Trophoblast cell (in vitro differentiated cells and primary cell): ENCODE data around the gene MDH1.

ENCODE experiments used
- DNase-seq, 2 donors: peaks; one replicate each; pipeline ENCODE4 v3.0.0-alpha.2; 2016
- H2AFZ ChIP-seq: 2 replicates; pipeline ENCODE4 v1.6.1; 2013; ENCODE audit warnings: low read length, moderate library complexity, mild to moderate bottlenecking; ENCODE audit not compliant: insufficient read depth, poor library complexity
- H2AK5ac ChIP-seq: 2 replicates; pipeline ENCODE4 v1.6.1; 2013; ENCODE audit warnings: mild to moderate bottlenecking, low read length
- H2BK120ac ChIP-seq: 2 replicates; pipeline ENCODE4 v1.6.1; 2013; ENCODE audit warnings: low read length, mild to moderate bottlenecking, moderate library complexity; ENCODE audit not compliant: insufficient read depth, poor library complexity
- H2BK12ac ChIP-seq: 2 replicates; pipeline ENCODE4 v1.6.1; 2013; ENCODE audit warnings: mild to moderate bottlenecking, low read length, moderate library complexity
- H2BK5ac ChIP-seq: 2 replicates; pipeline ENCODE4 v1.6.1; 2013; ENCODE audit warnings: low read length, low read depth, moderate library complexity, mild to moderate bottlenecking; ENCODE audit not compliant: poor library complexity
- H3K14ac ChIP-seq: 2 replicates; pipeline ENCODE4 v1.6.1; 2013; ENCODE audit warnings: mild to moderate bottlenecking, low read length
- H3K18ac ChIP-seq: 2 replicates; pipeline ENCODE4 v1.6.1; 2013; ENCODE audit warnings: mild to moderate bottlenecking, low read length
- H3K23ac ChIP-seq: 2 replicates; pipeline ENCODE4 v1.6.1; 2013; ENCODE audit warnings: low read length
- H3K27ac ChIP-seq: 2 replicates; pipeline ENCODE4 v1.5.1; 2013; ENCODE audit warnings: low read depth, mild to moderate bottlenecking, inconsistent platforms, low read length, moderate library complexity
- H3K27me3 ChIP-seq: 2 replicates; pipeline ENCODE4 v1.6.1; 2013; ENCODE audit warnings: inconsistent platforms, mild to moderate bottlenecking, low read length, moderate library complexity; ENCODE audit not compliant: insufficient read depth
- H3K36me3 ChIP-seq, 2 experiments: 1 replicate in 1 of 2; 2 replicates in 1 of 2; pipeline ENCODE4 v1.6.1; 2013; ENCODE audit warnings: low read length in 2 of 2, mild to moderate bottlenecking in 2 of 2, moderate library complexity in 1 of 2; ENCODE audit not compliant: insufficient read depth in 2 of 2, control insufficient read depth in 1 of 2
- H3K4ac ChIP-seq: 2 replicates; pipeline ENCODE4 v1.6.1; 2013; ENCODE audit warnings: low read depth, mild to moderate bottlenecking, low read length, moderate library complexity
- H3K4me1 ChIP-seq, 2 experiments: 1 replicate in 1 of 2; 2 replicates in 1 of 2; pipeline ENCODE4 v1.6.1; 2013; ENCODE audit warnings: low read length in 2 of 2, mild to moderate bottlenecking in 2 of 2, moderate library complexity in 1 of 2; ENCODE audit not compliant: insufficient read depth in 2 of 2, control insufficient read depth in 1 of 2
- H3K4me2 ChIP-seq: 2 replicates; pipeline ENCODE4 v1.6.1; 2013; ENCODE audit warnings: inconsistent platforms, mild to moderate bottlenecking, low read length, moderate library complexity
- H3K4me3 ChIP-seq: 2 replicates; pipeline ENCODE4 v1.5.1; 2013; ENCODE audit warnings: mild to moderate bottlenecking, low read depth, low read length, inconsistent platforms
- H3K79me1 ChIP-seq: one replicate; pipeline ENCODE4 v1.6.1; 2013; ENCODE audit warnings: low read length
- H3K79me2 ChIP-seq: 2 replicates; pipeline ENCODE4 v1.6.1; 2013; ENCODE audit warnings: low read length, mild to moderate bottlenecking; ENCODE audit not compliant: control insufficient read depth, insufficient read depth, poor library complexity
- H3K9ac ChIP-seq: 2 replicates; pipeline ENCODE4 v1.6.1; 2013; ENCODE audit warnings: mild to moderate bottlenecking, low read length
- H3K9me3 ChIP-seq: 2 replicates; pipeline ENCODE4 v1.6.1; 2013; ENCODE audit warnings: low read depth, mild to moderate bottlenecking, control low read depth, inconsistent platforms, low read length; ENCODE audit not compliant: insufficient read depth
- H4K12ac ChIP-seq: 2 replicates; pipeline ENCODE4 v1.6.1; 2013; ENCODE audit warnings: low read depth, mild to moderate bottlenecking, low read length, moderate library complexity
- H4K8ac ChIP-seq: 2 replicates; pipeline ENCODE4 v1.6.1; 2013; ENCODE audit warnings: low read depth, mild to moderate bottlenecking, low read length, moderate library complexity
- H4K91ac ChIP-seq: one replicate; pipeline ENCODE4 v1.6.1; 2013; ENCODE audit warnings: low read depth, mild to moderate bottlenecking, low read length, moderate library complexity
- WGBS: extraction: QIAGEN DNeasy Blood & Tissue Kit; methylation state at CpG from one replicate; pipeline ENCODE4 v1.1.7; 2013; ENCODE audit warnings: missing lambda C conversion rate; ENCODE audit not compliant: insufficient read length, insufficient coverage; ENCODE audit errors: extremely low coverage; 5-methylcytosine and 5-hydroxymethylcytosine counted together

The MDH1 gene

DNA sequence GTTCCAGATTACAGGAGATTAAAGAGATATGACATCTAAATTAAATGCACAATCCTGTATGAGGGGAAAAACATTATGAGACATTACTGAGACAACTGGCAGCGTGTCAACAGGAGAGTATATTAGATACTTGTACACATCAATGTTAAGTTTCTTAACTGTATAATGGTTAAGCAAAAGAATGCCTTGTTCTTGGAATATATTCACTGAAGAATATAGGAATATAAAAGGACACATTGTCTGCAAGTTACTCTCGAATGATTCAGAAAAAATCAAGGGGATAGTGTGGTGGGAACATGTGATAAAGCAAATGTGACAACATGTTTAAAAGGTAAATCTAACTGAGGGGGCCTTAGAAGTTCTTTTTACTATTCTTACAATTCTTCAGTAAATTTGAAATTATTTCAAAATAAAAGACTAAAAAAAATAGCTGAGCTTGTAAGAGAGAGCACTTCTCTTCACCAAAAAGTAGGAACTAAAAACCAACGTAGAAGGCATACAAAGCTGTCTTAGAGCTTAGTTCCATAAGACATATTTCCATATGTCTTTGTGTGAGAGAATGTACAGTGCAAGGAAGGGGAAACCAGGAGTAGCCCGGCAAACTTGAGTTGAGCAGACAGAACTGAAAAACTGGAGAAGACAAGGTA lies 8.0 kb upstream of the MDH1 start:
- H4K8ac ChIP-seq = no peak overlapping the region
- no peaks in the 10 kb centered on the region for H3K9me3 ChIP-seq
- H2BK5ac ChIP-seq = no peak overlapping the region

DNA sequence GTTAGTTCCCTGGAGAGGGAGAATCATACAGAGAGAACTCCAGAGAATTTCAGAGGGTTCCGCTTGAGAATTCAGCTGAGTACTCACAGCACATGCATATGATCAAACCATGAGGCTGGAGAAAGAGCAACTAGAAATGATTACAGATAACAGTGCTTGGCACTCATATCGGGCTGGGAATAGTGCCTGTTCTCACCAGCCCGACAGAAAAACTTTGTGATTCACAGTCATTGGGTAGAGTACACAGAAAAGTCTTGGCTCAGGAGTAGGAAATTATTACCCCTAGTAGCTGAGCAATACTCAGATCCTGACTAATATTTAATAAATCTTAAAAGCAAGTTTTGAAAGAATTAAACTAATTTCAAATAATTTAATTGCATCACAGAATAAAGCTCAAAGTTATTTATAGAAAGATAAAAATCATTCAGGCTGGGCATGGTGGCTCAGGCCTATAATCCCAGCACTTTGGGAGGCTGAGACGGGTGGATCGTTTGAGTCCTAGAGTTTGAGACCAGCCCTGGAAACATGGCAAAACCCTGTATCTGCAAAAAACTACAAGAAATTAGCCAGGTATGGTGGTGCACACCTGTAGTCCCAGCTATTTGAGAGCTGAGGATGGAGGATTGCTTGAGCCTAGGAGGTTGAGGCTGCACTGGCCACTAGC lies 7.3 kb upstream of the MDH1 start:
- Histone ChIP-seq H3K4ac (no peak overlapping the region), H2AFZ (no peak overlapping the region), H4K8ac (no peak overlapping the region), H3K79me1 (no peaks in the 10 kb centered on the region), H2BK120ac (no peak overlapping the region), H4K12ac (no peak overlapping the region), H3K4me1 (no peaks in the 10 kb centered on the region), H2AK5ac (no peak overlapping the region), H4K91ac (no peak overlapping the region), H3K18ac (no peak overlapping the region), H3K27ac (no peak overlapping the region), H3K4me2 (no peak overlapping the region), H3K9me3 (no peaks in the 10 kb centered on the region), H3K23ac (no peak overlapping the region), H3K27me3 (no peaks in the 10 kb centered on the region), H3K36me3 (no peaks in the 10 kb centered on the region), H3K14ac (no peak overlapping the region), H2BK12ac (no peak overlapping the region), H3K4me3 (no peak overlapping the region), H2BK5ac (no peak overlapping the region), H3K79me2 (no peaks in the 10 kb centered on the region), H3K9ac (no peak overlapping the region)
- no CpG with 5 or more reads among the region's 5 CpGs for WGBS
- no peak for DNase-seq

More for the DNA sequence above, 8.0 kb upstream of the MDH1 start:
- no peak overlapping the region for H2BK12ac ChIP-seq
- no peak overlapping the region for H3K23ac ChIP-seq
- H3K79me2 ChIP-seq = no peaks in the 10 kb centered on the region
- no peak overlapping the region for H4K91ac ChIP-seq
- H3K9ac ChIP-seq = no peak overlapping the region
- H3K36me3 ChIP-seq = no peaks in the 10 kb centered on the region
- WGBS = no CpG with 5 or more reads among the region's 4 CpGs
- no peaks in the 10 kb centered on the region for H3K79me1 ChIP-seq
- no peak overlapping the region for H3K4me2 ChIP-seq
- H3K14ac ChIP-seq = no peak overlapping the region
- no peak overlapping the region for H2AK5ac ChIP-seq
- no peak overlapping the region for H3K4me3 ChIP-seq
- H3K4me1 ChIP-seq = no peaks in the 10 kb centered on the region
- no peaks in the 10 kb centered on the region for H3K27me3 ChIP-seq
- no peak overlapping the region for H3K4ac ChIP-seq
- H2BK120ac ChIP-seq = no peak overlapping the region
- no peak overlapping the region for H4K12ac ChIP-seq
- no peak overlapping the region for H2AFZ ChIP-seq
- DNase-seq = no peak
- H3K27ac ChIP-seq = no peak overlapping the region
- no peak overlapping the region for H3K18ac ChIP-seq

DNA sequence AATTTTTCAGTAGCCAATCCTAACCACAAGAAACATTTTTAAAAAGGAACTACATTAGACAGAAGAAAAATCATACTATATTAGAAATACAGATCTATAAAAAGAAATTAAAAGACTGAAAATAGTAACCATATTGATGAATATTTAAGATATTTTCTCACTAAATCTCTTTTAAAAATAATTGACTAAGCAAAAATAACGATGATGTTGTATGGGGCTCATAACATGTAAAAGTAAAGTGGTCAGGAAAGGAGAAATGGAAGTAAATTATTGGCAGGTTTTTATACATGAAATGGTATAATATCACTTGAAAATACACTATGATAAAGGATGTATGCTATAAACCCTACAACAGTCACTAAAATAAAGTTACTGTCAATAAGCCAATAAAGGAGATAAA lies 5.9 kb upstream of the MDH1 start:
- Histone ChIP-seq H3K36me3 (no peaks in the 10 kb centered on the region), H3K79me2 (no peaks in the 10 kb centered on the region), H3K27ac (no peak overlapping the region), H3K18ac (no peak overlapping the region), H2BK12ac (no peak overlapping the region), H3K4me3 (no peak overlapping the region), H2BK5ac (no peak overlapping the region), H3K27me3 (no peaks in the 10 kb centered on the region), H3K9me3 (no peaks in the 10 kb centered on the region), H3K4me2 (no peak overlapping the region), H4K8ac (no peak overlapping the region), H2AFZ (no peak overlapping the region), H3K4ac (no peak overlapping the region), H3K23ac (no peak overlapping the region), H3K79me1 (no peaks in the 10 kb centered on the region), H4K12ac (no peak overlapping the region), H4K91ac (no peak overlapping the region), H3K14ac (no peak overlapping the region), H3K9ac (no peak overlapping the region), H2BK120ac (no peak overlapping the region), H2AK5ac (no peak overlapping the region), H3K4me1 (peaks cover 0 to 2% of the 10 kb centered on the region in 2 experiments)
- DNase-seq = no peak
- no CpG with 5 or more reads among the region's 1 CpG for WGBS

DNA sequence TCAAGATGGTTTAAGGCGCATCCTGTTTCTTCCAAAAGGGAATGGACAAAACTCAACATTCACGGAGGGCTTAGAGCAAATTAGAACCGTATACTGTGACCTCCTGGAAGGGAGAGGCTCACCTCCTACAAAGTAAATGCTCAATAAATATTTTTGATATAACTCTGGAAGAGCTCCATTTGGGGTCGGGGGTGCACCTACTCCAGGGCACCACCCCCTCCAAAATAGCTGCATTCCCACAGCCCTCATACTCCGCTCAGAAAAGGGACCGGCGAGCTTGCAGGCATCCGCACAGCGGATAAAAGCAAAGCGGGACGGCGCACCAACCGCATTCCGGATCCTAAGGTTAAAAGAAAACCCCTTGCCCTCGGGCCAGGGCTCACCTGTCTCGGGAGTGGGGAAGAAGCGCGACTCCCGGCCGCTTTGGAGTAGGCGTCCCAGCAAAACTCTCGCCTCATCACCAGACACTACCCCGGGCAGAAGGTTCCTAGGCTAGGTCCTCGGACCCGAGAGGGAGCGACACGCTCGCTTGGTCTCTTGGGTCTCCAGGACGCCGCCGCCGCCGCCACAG lies 864 bp upstream of the MDH1 start:
- Histone ChIP-seq H3K18ac (no peak overlapping the region), H4K8ac (peak overlapping the region; percentile 87), H3K4ac (no peak overlapping the region), H2AFZ (peak overlapping the region; percentile 97), H3K9me3 (no peaks in the 10 kb centered on the region), H4K12ac (peak overlapping the region; percentile 77), H3K36me3 (peaks cover 0 to 2% of the 10 kb centered on the region in 2 experiments), H2AK5ac (no peak overlapping the region), H3K14ac (no peak overlapping the region), H3K23ac (no peak overlapping the region), H3K27ac (peak overlapping the region; percentile 50), H3K79me1 (peaks cover 9% of the 10 kb centered on the region), H3K27me3 (peaks cover 2% of the 10 kb centered on the region), H3K4me1 (peaks cover 0 to 2% of the 10 kb centered on the region in 2 experiments), H3K4me2 (peak overlapping the region; percentile 80), H3K79me2 (peaks cover 7% of the 10 kb centered on the region), H2BK12ac (peak overlapping the region; percentile 1), H4K91ac (no peak overlapping the region), H2BK120ac (peak overlapping the region; percentile 50), H3K9ac (peak overlapping the region; percentile 22), H2BK5ac (no peak overlapping the region), H3K4me3 (peak overlapping the region; percentile 84)
- no CpG with 5 or more reads among the region's 33 CpGs for WGBS
- peak in 1 of 2 donors; percentile 68 for DNase-seq
